Heart right ventricle (tissue), 16 donors: Measurements from ENCODE around the gene PEAK1. TPM values are rescaled to one million over a fixed set of nuclear protein-coding genes. Genes with fewer than 3 reads are reported as not detected.
A peak's percentile ranks its signal among the peaks of the same experiment; 100 is the strongest.

Experiments used
- ATAC-seq, 8 donors: fragments of 200-7000 bp; cut with Tn5 transposase; one replicate each; pipeline ENCODE4 v1.9.1; 2020; ENCODE audit warnings: mild to moderate bottlenecking in 8 of 8, moderate library complexity in 8 of 8, moderate number of reproducible peaks in 1 of 8
- DNase-seq, 2 donors: peaks; one replicate each; pipeline ENCODE4 v3.0.0-alpha.2; 2020
- H3K27ac ChIP-seq, 10 donors: fragments of 200-600 bp; sonication (generic) in 2 of 10; one replicate each; pipeline versions ENCODE4 v1.5.0 to v1.8.0; 2020 to 2022; ENCODE audit warnings: mild to moderate bottlenecking in 3 of 10
- H3K27me3 ChIP-seq, 7 donors: fragments of 200-600 bp; one replicate each; pipeline ENCODE4 v1.8.0; 2021 to 2022; ENCODE audit warnings: mild to moderate bottlenecking in 2 of 7
- H3K36me3 ChIP-seq, 9 donors: fragments of 200-600 bp; sonication (generic) in 1 of 9; one replicate each; pipeline versions ENCODE4 v1.5.0 to v1.8.0; 2020 to 2022; ENCODE audit warnings: mild to moderate bottlenecking in 2 of 9
- H3K4me1 ChIP-seq, 9 donors: fragments of 200-600 bp; sonication (generic) in 1 of 9; one replicate each; pipeline versions ENCODE4 v1.5.0 to v1.8.0; 2020 to 2022; ENCODE audit warnings: mild to moderate bottlenecking in 4 of 9
- H3K4me3 ChIP-seq, 10 donors: fragments of 200-600 bp; sonication (generic) in 2 of 10; one replicate each; pipeline versions ENCODE4 v1.5.0 to v1.8.0; 2020 to 2022; ENCODE audit warnings: mild to moderate bottlenecking in 7 of 10, moderate library complexity in 2 of 10
- H3K9me3 ChIP-seq, 11 donors: fragments of 200-600 bp in 10 of 11; sonication (generic) in 2 of 11; one replicate each; pipeline versions ENCODE4 v1.5.0 to v1.8.0; 2013 to 2022; ENCODE audit warnings: mild to moderate bottlenecking in 2 of 11, control low read depth in 1 of 11, moderate library complexity in 1 of 11
- CTCF ChIP-seq, 9 donors: fragments of 200-600 bp; sonication (generic) in 2 of 9; IDR thresholded peaks; one replicate each; pipeline versions ENCODE4 v1.5.0 to v1.8.0; 2021 to 2022; ENCODE audit warnings: antibody characterized with exemption in 9 of 9, mild to moderate bottlenecking in 5 of 9, moderate library complexity in 1 of 9
- WGBS, 2 donors: extraction: QIAGEN DNeasy Blood & Tissue Kit; methylation state at CpG; one replicate each; pipeline ENCODE4 v1.1.7; 2013; ENCODE audit warnings: inconsistent platforms in 1 of 2; 5-methylcytosine and 5-hydroxymethylcytosine counted together
- intact Hi-C, 10 donors: fragments of 100-400 bp; cut with DNase I; formaldehyde crosslinking; loops; one replicate each; pipeline versions ENCODE4 v1.11.1 to v1.14.2; 2022
- polyA plus RNA-seq, 2 donors: library from polyadenylated mRNA; stranded (reverse); fragments of 200-250 nt; gene quantifications; one replicate each; pipeline ENCODE4 v1.2.3, GENCODE V29; 2013
- total RNA-seq, 10 donors: library from RNA; stranded (reverse); fragmentation: NEBNext Ultra II Directional in 3 of 10; extraction: Animal tissue kit (Norgen Biotek cat#: 25700) in 3 of 10; gene quantifications; one replicate each; pipeline versions ENCODE4 v1.2.1 to v1.2.4, GENCODE V29; 2021 to 2023
- donor health status: Arrhythmogenic right ventricular cardiomyopathy.
- donor health status: ischemic (EF 13 %, LVEDD 7.1; RV severe dilation, severe dysfunction).
- donor health status: healthy with polysubstance abuse.
- donor health status: DM: no; HTN: yes; CAD: no.
- donor health status: DM: no; HTN: no; CAD: no.
- donor health status: ischemic (EF 25% LVEDD 6.9; RV normal size, moderate dysfunction).
- donor health status: ischemic (EF 25% LVEDD 5.7; RV mildly dilated, moderate dysfunction).
- donor health status: healthy.
- donor health status: DM: yes; HTN: yes; CAD: no.
- donor health status: Ischemic cardiomyopathy.
- donor health status: ischemic (EF 35%, LVEDD 5.7; RV mildly dilated, moderate dysfunction).
- donor health status: nonischemic (EF 11% LVEDD 7.7; RV severe dilation, severe dysfunction).
- donor health status: DM: yes; HTN: yes; CAD: no.
- donor health status: PGD.
- donor health status: ischemic (EF 29% LVEDD 5.4; RV normal size, mild dysfunction).
- donor health status: nonischemic (EF 23%, LVEDD 6.1; RV moderate dilation, normal function).

The PEAK1 gene
- total and polyA plus RNA-seq, 12 donors: 7.0 to 146 (median 90.8) TPM

DNA sequence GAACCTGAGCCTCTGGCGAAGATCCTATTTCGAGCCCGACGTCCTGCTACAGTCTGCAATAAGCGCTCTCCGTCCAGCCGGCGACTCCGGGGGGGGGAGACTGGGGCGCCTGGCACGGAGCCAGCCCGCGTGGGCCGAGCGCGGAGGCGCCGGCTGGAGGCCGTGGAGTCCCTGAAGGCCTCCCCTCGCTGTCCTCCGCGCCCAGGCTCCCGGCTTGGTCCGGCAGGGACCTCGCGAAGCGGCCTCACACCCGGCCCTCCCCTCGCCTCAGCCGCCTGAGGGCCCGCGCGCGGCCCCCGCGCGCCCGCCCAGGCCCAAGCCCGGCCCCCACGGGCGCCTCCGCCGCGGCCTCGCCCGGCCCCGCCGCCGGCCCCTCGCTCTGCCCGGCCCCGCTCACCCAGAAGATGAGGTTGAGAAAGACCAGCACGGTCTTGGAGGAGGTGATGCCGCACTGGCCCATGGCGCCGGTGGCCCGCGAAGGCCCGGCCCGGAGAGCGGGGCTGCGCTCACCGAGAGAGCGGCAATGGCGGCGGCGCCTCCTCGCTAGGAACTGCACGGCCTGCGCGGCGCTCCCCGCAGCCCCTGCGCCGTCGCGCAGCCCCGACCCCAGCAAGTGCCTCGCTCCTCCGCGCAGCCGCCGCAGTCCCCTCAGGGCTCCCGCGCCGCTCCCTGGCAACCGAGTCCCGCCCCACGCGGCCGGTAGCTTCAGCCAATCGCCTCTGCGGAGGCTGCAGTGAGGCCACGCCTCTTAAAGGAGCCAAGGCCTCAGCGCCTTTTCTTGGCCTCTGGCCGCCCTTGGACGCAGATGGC lies 349.2 kb downstream of the PEAK1 start, which contains the start of gene TSPAN3:
TSS of gene TSPAN3 (minus strand) at position 615 of the 810 bp plus-strand sequence. CDS start at position 460, 155 bp downstream.
- DNase-seq: peak; percentile 94 to 95
- H3K4me3 ChIP-seq: peak within 1 kb of the TSS; percentile 69 to 93 (median 84)
- peaks cover 0 to 3% (median 0%) of the 10 kb centered on the region in 9 donors for H3K36me3 ChIP-seq
- peak within 1 kb of the TSS; percentile 67 to 95 (median 90) for H3K27ac ChIP-seq
- peak; percentile 97 to 99 (median 98) for ATAC-seq
- no peak for TF ChIP-seq CTCF (IDR thresholded peaks at IDR 0.05)
- 0 to 1% methylated on average over 72 to 97 of the region's 97 CpGs for WGBS, 2 donors
- intact Hi-C loops: no loop called here
- H3K27me3 ChIP-seq: no peaks in the 10 kb centered on the region
- no peaks in the 10 kb centered on the region for H3K9me3 ChIP-seq
- H3K4me1 ChIP-seq: peaks cover 2 to 42% (median 36%) of the 10 kb centered on the region in 9 donors

DNA sequence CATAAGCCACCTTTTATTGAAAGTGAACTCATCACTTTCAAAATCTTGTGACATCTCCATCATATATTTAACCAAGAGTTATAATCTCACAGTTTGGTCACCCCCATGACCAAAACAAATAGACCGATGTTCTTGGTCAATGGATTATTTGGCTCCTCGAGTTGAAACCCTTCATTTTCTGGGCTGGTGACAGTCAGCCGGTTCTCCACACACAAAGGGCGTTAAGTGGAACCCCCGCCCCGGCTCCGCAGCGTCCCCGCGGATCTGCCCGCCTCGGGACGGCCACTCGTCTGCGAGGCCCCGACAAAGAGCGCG lies 349.8 kb downstream of the PEAK1 start:
- WGBS, 2 donors: 1% methylated on average over 18 of the region's 18 CpGs
- Histone ChIP-seq H3K36me3 (peaks cover 0 to 3% (median 0%) of the 10 kb centered on the region in 9 donors), H3K27me3 (no peaks in the 10 kb centered on the region), H3K9me3 (no peaks in the 10 kb centered on the region), H3K27ac (peak overlapping the region; percentile 67 to 95 (median 90)), H3K4me3 (peak overlapping the region; percentile 69 to 93 (median 84)), H3K4me1 (peaks cover 2 to 48% (median 36%) of the 10 kb centered on the region in 9 donors)
- no peak for DNase-seq
- ATAC-seq: no peak
- TF ChIP-seq CTCF (IDR thresholded peaks at IDR 0.05): no peak
- intact Hi-C loops: no loop called here

DNA sequence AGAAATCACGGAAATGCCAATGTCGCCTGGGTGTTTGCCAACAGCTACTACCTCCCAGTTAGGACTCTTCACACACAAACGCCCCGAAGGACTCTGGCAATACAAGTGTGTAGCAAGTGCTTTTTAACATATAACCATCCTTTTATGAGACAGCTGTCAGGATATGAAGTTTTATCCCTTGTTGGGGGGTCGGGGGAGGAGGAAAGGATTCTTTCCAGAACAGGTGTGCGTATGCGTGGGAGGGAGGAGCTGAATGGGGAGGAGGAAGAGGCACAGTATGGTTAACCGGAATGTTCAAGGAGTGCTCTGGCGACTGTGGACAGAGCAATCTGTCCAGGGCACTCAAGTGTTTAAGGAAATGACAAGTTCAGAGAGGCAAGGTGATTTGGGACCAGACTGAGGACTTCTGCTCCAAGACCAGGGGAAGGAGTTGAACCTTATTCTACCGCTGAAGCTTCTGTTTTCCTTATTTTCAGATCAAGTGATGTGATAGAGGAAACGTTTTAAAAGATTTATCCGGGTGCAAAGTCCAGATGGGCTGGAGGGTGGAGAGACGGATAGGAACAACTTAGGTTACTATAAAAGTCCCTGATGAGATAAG lies 350.3 kb downstream of the PEAK1 start:
- no peaks in the 10 kb centered on the region for H3K9me3 ChIP-seq
- no peak for TF ChIP-seq CTCF (IDR thresholded peaks at IDR 0.05)
- no peak for DNase-seq
- peaks cover 2 to 53% (median 37%) of the 10 kb centered on the region in 9 donors for H3K4me1 ChIP-seq
- no peaks in the 10 kb centered on the region for H3K27me3 ChIP-seq
- peak overlapping the region in 8 of 10 donors; percentile 83 to 95 (median 90) for H3K27ac ChIP-seq
- peak overlapping the region; percentile 69 to 93 (median 84) for H3K4me3 ChIP-seq
- ATAC-seq: peak in 1 of 8 donors; percentile 14
- peaks cover 0 to 3% (median 0%) of the 10 kb centered on the region in 9 donors for H3K36me3 ChIP-seq
- intact Hi-C loops: no loop called here
- WGBS, 2 donors: 19 to 21% methylated on average over 13 of the region's 13 CpGs

DNA sequence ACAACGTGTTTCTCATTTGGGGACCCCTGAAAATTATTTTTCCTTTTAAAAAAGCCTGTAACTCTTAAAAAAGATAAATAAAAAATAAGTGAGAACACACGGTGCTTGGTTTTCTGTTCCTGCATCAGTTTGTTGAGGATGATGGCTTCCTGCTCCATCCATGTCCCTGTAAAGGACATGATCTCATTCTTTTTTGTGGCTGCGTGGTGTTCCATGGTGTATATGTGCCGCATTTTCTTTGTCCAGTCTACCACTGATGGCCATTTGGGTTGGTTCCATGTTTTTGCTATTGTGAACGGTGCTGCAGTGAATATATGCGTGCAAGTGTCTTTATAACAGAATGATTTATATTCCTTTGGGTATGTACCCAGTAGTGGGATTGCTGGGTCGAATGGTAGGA lies 351.3 kb downstream of the PEAK1 start:
- Histone ChIP-seq H3K4me1 (peaks cover 2 to 63% (median 47%) of the 10 kb centered on the region in 9 donors), H3K9me3 (no peaks in the 10 kb centered on the region), H3K27ac (no peak overlapping the region), H3K27me3 (no peaks in the 10 kb centered on the region), H3K36me3 (peaks cover 0 to 3% (median 0%) of the 10 kb centered on the region in 9 donors), H3K4me3 (no peak overlapping the region)
- 96 to 97% methylated on average over 7 of the region's 7 CpGs for WGBS, 2 donors
- intact Hi-C loops: no loop called here
- ATAC-seq (no peak), DNase-seq (no peak)
- TF ChIP-seq CTCF (IDR thresholded peaks at IDR 0.05): no peak
